ENCODE measurements around the gene ELL.

The ELL gene

DNA sequence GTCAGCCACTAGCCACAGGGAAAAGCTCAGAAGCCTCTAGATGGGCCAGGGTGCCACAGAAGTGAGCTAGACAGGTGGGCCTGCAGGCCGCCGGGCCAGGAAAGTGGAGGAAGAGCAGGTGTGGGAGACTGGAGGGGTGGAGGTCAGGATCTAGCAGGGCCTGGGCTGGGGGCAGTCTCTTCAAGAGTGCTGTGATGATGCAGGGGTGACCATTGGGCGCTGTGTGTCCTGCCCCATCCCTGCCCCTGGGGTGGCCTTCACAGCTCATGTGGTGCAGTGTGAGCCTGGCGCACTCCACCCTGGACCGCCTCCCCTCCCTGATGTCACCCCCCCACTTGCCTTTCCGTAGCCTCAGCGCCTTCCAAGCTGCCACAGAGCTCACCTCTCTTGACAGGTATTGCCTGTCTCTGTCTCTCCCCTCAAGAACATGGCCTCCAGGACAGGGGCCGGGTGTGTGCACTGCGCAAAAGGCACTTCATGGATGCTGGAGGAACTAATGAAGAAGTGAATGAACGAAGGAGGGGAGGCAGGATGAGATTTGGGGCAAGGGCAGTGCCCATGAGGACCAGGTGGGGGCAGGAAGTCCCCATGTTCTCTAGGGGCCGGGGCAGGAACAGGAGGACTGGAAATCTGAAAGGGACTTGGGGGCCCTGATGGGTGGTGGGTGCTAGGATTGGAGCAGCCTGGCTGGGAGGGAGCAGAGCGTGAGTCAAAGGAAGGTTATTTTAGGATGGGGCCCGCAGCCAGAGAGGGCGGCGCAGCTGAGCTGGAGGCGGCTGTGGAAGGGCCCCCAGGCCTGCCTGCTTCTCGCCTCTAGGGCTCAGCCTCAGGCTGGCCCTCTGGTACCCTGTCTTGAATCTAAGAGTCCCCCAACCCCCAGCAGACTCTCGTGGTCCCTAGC lies 96.1 kb downstream of the ELL start:
- DNase-seq (ENCODE audit: low read depth), result no peak
- TF ChIP-seq, protein P1, sequence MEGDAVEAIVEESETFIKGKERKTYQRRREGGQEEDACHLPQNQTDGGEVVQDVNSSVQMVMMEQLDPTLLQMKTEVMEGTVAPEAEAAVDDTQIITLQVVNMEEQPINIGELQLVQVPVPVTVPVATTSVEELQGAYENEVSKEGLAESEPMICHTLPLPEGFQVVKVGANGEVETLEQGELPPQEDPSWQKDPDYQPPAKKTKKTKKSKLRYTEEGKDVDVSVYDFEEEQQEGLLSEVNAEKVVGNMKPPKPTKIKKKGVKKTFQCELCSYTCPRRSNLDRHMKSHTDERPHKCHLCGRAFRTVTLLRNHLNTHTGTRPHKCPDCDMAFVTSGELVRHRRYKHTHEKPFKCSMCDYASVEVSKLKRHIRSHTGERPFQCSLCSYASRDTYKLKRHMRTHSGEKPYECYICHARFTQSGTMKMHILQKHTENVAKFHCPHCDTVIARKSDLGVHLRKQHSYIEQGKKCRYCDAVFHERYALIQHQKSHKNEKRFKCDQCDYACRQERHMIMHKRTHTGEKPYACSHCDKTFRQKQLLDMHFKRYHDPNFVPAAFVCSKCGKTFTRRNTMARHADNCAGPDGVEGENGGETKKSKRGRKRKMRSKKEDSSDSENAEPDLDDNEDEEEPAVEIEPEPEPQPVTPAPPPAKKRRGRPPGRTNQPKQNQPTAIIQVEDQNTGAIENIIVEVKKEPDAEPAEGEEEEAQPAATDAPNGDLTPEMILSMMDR (IDR thresholded peaks at IDR 0.05; ENCODE audit: control insufficient read depth, extremely low read depth, insufficient read depth), result no peak
- no peak overlapping the region for H3K4me3 ChIP-seq (ENCODE audit: low read depth, low read length)

- TF ChIP-seq, protein P1 (IDR thresholded peaks at IDR 0.05; ENCODE audit: control insufficient read depth, extremely low read depth, insufficient read depth), result no peak
- H3K4me3 ChIP-seq (ENCODE audit: low read depth, low read length), result no peak overlapping the region
- no peak for DNase-seq (ENCODE audit: low read depth)
Measured at GRCh38 chr19:18424890-18425514, 96.9 kb downstream of the ELL start.

- DNase-seq (ENCODE audit: low read depth), result no peak
- TF ChIP-seq, protein P1 (IDR thresholded peaks at IDR 0.05; ENCODE audit: control insufficient read depth, extremely low read depth, insufficient read depth), result no peak
- H3K4me3 ChIP-seq (ENCODE audit: low read depth, low read length), result no peak overlapping the region
Measured at GRCh38 chr19:18424122-18424889, 97.6 kb downstream of the ELL start.

DNA sequence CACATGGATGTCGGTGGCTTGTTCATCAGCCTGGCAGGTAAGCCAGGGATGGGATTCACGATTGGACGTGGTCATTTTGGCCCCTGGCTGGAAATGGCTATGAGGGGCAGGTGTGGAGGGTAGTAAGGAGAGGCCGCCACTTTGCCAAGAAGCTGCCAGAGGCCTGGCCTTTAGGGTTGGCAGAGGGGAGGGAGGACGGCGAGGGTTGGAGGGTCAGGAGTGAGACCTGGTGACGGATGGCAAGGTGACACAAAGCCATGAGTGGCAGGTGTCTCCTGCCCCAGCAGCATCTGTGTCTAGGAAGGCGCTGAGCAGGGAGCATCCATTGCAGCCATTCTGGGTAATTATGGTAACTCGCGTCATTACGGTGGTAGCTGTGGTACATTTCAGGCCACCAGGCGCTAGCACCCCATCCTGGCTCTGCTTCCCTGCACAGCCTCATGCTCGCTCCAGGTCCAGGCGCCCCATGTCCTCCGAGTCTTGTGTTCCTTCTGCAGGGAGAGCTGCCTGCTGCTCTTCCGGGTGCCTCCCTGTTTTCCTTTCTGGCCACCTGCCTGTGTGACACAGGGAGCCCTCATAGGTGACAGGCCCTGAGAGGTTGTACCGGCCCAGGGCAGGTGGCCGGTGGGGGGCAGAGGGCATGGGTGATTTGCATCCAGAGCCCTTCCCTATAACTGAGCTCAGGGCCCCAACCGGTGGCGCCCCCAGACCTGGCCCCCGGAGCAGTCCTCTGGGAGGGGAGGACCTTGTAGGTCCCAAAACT lies 98.4 kb downstream of the ELL start:
- TF ChIP-seq, protein P1 (IDR thresholded peaks at IDR 0.05; ENCODE audit: control insufficient read depth, extremely low read depth, insufficient read depth), result no peak
- no peak for DNase-seq (ENCODE audit: low read depth)
- H3K4me3 ChIP-seq (ENCODE audit: low read depth, low read length), result no peak overlapping the region

DNA sequence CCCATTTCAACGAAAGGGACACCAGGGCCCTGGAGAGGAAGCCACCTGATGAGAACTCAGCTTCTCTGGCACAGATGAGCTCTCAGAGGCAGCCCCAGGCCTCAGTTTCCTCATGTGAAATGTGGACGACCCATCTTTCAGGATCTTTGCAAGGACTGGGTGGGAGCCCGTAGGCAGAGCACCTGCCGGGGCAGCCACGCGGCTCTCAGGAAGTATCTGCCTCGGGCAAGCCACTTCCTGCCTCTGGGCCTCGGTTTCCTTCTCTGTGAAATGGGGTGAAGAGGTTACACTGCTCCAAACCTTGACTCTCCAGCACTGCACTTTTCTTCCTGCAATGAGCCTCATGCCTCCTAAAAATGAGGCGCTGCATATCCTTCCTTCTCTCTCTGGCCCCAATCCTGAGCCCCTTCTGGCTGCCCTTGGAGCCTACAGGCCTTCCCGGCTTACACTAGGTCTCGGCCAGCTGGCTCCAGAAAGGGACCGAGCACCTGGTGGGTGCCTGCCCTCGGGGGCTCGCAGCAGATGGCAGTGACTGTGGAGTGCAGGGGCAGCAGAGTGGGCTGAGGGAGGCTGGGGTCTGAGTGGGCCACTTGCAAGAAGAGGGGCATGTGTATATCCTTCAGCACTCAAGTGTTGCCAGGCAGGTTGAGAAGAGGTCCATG lies 99.2 kb downstream of the ELL start:
- TF ChIP-seq, protein P1 (IDR thresholded peaks at IDR 0.05; ENCODE audit: control insufficient read depth, extremely low read depth, insufficient read depth), result no peak
- H3K4me3 ChIP-seq (ENCODE audit: low read depth, low read length), result no peak overlapping the region
- no peak for DNase-seq (ENCODE audit: low read depth)
